NCI-H774 (cell line): ENCODE data around the gene IL13RA1.
"Not testable (repeated sequence)": the region's sequence is repeated elsewhere in the genome, so short reads cannot be mapped to it uniquely, and the experiment has no call there.

ENCODE experiments used
- DNase-seq: peaks from one replicate; lab custom pipeline; 2025; lab: John Stamatoyannopoulos, UW

Gene IL13RA1

GRCh38 chrX:118780509-118780908 is 53.1 kb downstream of the IL13RA1 start:
- no peak for DNase-seq

- DNase-seq = no peak
These were observed 53.5 kb downstream of the IL13RA1 start for GRCh38 chrX:118780911-118781310.

GRCh38 chrX:118795528-118796280 is 68.3 kb downstream of the IL13RA1 start:
- DNase-seq = no peak

GRCh38 chrX:118802857-118803256 is 75.5 kb downstream of the IL13RA1 start:
- DNase-seq = no peak

- DNase-seq = peak; percentile 38
These were observed 80.0 kb downstream of the IL13RA1 start for GRCh38 chrX:118807151-118808017.

- not testable (repeated sequence) for DNase-seq
These were observed 89.9 kb downstream of the IL13RA1 start for GRCh38 chrX:118817257-118817656.

- peak; percentile 79 for DNase-seq
These were observed 96.1 kb downstream of the IL13RA1 start, which contains the start of gene ZCCHC12 for GRCh38 chrX:118823263-118824172. Gene ZCCHC12, plus strand, starts transcription at chrX:118823824. Its CDS starts 1,421 bp downstream, at chrX:118825245.

GRCh38 chrX:118824173-118824730 is 96.8 kb downstream of the IL13RA1 start:
- no peak for DNase-seq

- no peak for DNase-seq
These were observed 97.8 kb downstream of the IL13RA1 start for GRCh38 chrX:118825227-118825626.

GRCh38 chrX:118839334-118839958 is 112.0 kb downstream of the IL13RA1 start:
- DNase-seq = peak; percentile 57
